Measurements from ENCODE around the gene PELI2.

DNA sequence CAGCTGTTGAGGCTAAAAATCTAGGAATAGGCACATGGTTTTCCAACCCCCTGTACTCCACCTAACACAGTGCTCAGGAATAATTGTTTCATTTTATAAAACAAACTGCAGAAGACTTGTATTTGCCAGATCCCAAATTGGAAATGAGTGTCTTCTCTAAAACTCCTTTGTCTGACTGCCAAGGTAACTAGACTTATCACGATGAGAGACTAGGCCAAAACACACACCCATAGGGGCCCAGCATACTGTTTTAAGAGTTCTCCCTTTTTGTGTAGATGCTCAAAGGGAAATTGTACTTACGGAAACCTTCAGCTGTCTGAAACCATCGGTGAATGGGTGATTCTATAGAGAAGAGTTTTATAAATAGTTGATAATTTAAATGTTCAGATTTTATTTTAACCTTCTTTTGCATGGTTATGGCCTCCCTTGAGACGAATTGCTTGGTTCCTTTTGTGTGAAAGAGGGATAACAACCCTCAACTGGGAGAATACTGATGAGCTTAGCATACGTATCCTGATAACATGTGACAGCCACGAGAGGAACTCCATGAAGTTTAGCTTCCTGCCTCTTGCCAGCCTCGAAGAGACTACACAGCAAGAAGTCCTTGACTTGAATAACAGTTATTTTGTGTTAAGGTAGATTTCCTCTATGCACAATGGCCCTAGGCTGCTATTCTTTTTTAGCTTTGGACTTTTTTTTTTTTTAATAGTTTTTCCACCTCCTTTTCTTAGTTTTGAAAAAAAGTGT lies 103.3 kb downstream of the PELI2 start:
- TF ChIP-seq POLR2A (IDR thresholded peaks at IDR 0.05; ENCODE audit: low read length): no peak
- TF ChIP-seq GATA1 (IDR thresholded peaks at IDR 0.05; ENCODE audit: low read depth, low read length): no peak
